HepG2 (cell line): Measurements from ENCODE around the gene B4GALT3. TPM values are rescaled to one million over a fixed set of nuclear protein-coding genes. Genes with fewer than 3 reads are reported as not detected.

Source experiments
- CBFB ChIP-seq: sonication (generic); formaldehyde crosslinking; IDR thresholded peaks from 2 replicates; pipeline ENCODE4 v1.4.0; 2020; ENCODE audit warnings: missing genetic modification reagents
- HOXA9 ChIP-seq: sonication (generic); formaldehyde crosslinking; IDR thresholded peaks from 2 replicates; pipeline ENCODE4 v1.8.1; 2022; ENCODE audit warnings: missing genetic modification reagents, mild to moderate bottlenecking, moderate library complexity, borderline replicate concordance
- IRX3 ChIP-seq: sonication (generic); formaldehyde crosslinking; IDR thresholded peaks from 2 replicates; pipeline ENCODE4 v1.8.1; 2023; ENCODE audit warnings: mild to moderate bottlenecking, low read depth, missing genetic modification reagents, borderline replicate concordance
- JDP2 ChIP-seq: sonication (generic); formaldehyde crosslinking; IDR thresholded peaks from 2 replicates; pipeline ENCODE4 v1.8.1; 2022; ENCODE audit warnings: missing genetic modification reagents, borderline replicate concordance
- MEIS1 ChIP-seq: sonication (generic); formaldehyde crosslinking; IDR thresholded peaks from 2 replicates; pipeline ENCODE4 v1.9.0; 2021; ENCODE audit warnings: mild to moderate bottlenecking, missing genetic modification reagents, moderate library complexity, borderline replicate concordance
- MIXL1 ChIP-seq: IDR thresholded peaks from 2 replicates; pipeline ENCODE4 v1.6.1; 2016
- NAIF1 ChIP-seq: sonication (generic); formaldehyde crosslinking; IDR thresholded peaks from 2 replicates; pipeline ENCODE4 v1.5.0; 2020; ENCODE audit warnings: mild to moderate bottlenecking, missing genetic modification reagents, borderline replicate concordance
- NFIC ChIP-seq: IDR thresholded peaks from 2 replicates; pipeline ENCODE4 v1.6.1; 2012; ENCODE audit warnings: mild to moderate bottlenecking, low read length, inconsistent platforms
- NR2C2 ChIP-seq: sonication (generic); formaldehyde crosslinking; IDR thresholded peaks from 2 replicates; pipeline ENCODE4 v1.4.0; 2020; ENCODE audit warnings: missing genetic modification reagents, mild to moderate bottlenecking, moderate library complexity, borderline replicate concordance
- NR2F1 ChIP-seq, 2 experiments: fragments of 450-650 bp in 1 of 2; formaldehyde crosslinking in 1 of 2; IDR thresholded peaks; 2 replicates each; pipeline versions ENCODE4 v1.5.0 to v1.6.1; 2016 to 2020; ENCODE audit warnings: mild to moderate bottlenecking in 1 of 2, missing compliant biosample characterization in 1 of 2, missing genetic modification reagents in 1 of 2, moderate library complexity in 1 of 2
- PITX1 ChIP-seq: sonication (generic); formaldehyde crosslinking; IDR thresholded peaks from 2 replicates; pipeline ENCODE4 v1.5.1; 2020; ENCODE audit warnings: mild to moderate bottlenecking, missing genetic modification reagents
- POLR2AphosphoS5 ChIP-seq: IDR thresholded peaks from 2 replicates; pipeline ENCODE4 v1.6.1; 2012; ENCODE audit warnings: low read depth, low read length
- RBM22 ChIP-seq: fragments of 200-400 bp; formaldehyde crosslinking; optimal IDR thresholded peaks from 2 replicates; pipeline ENCODE3; 2017; ENCODE audit warnings: mild to moderate bottlenecking, low read length, moderate library complexity
- RNF2 ChIP-seq: fragments of 450-650 bp; conservative IDR thresholded peaks from 2 replicates; pipeline ENCODE4 v1.6.1; 2016; ENCODE audit warnings: low read depth
- SIX1 ChIP-seq: sonication (generic); formaldehyde crosslinking; IDR thresholded peaks from 2 replicates; pipeline ENCODE4 v1.4.0; 2020; ENCODE audit warnings: missing genetic modification reagents, borderline replicate concordance
- SMAD3 ChIP-seq: sonication (generic); formaldehyde crosslinking; IDR thresholded peaks from 2 replicates; pipeline ENCODE4 v1.4.0; 2020; ENCODE audit warnings: missing genetic modification reagents
- SP5 ChIP-seq: IDR thresholded peaks from 2 replicates; pipeline ENCODE4 v1.6.1; 2016; ENCODE audit warnings: low read depth, borderline replicate concordance
- TMF1 ChIP-seq: sonication (generic); formaldehyde crosslinking; IDR thresholded peaks from 2 replicates; pipeline ENCODE4 v1.8.1; 2022; ENCODE audit warnings: low read depth, missing genetic modification reagents
- XRCC5 ChIP-seq: fragments of 200-400 bp; formaldehyde crosslinking; optimal IDR thresholded peaks from 2 replicates; pipeline ENCODE3; 2017; ENCODE audit warnings: mild to moderate bottlenecking, low read length
- YY1 ChIP-seq: IDR thresholded peaks from 2 replicates; pipeline ENCODE4 v1.6.1; 2011; ENCODE audit warnings: low read length, low read depth, moderate library complexity, mild to moderate bottlenecking; ENCODE audit not compliant: insufficient read depth, insufficient replicate concordance
- ZNF10 ChIP-seq: sonication (generic); formaldehyde crosslinking; IDR thresholded peaks from 2 replicates; pipeline ENCODE4 v1.4.0; 2020; ENCODE audit warnings: mild to moderate bottlenecking, low read depth, missing genetic modification reagents, borderline replicate concordance
- ZNF329 ChIP-seq: sonication (generic); formaldehyde crosslinking; IDR thresholded peaks from 2 replicates; pipeline ENCODE4 v1.9.0; 2021; ENCODE audit warnings: low read depth, mild to moderate bottlenecking, missing genetic modification reagents
- ZNF468 ChIP-seq: sonication (generic); formaldehyde crosslinking; IDR thresholded peaks from 2 replicates; pipeline ENCODE4 v1.8.0; 2022; ENCODE audit warnings: mild to moderate bottlenecking, moderate library complexity, missing genetic modification reagents
- ZNF513 ChIP-seq: sonication (generic); formaldehyde crosslinking; conservative IDR thresholded peaks from 2 replicates; pipeline ENCODE4 v1.5.0; 2020; ENCODE audit warnings: missing genetic modification reagents
- polyA plus RNA-seq, 8 experiments: library from polyadenylated mRNA; depleted of rRNA in 3 of 8; stranded (reverse) in 7 of 8; unstranded in 1 of 8; fragments of >200 nt; fragmentation: Illumina TruSeq in 4 of 8; extraction: Trizol in 4 of 8; gene quantifications; 2 replicates each; pipeline versions ENCODE4 v1.2.1 to v1.2.3, GENCODE V29; 2011 to 2016; ENCODE audit warnings: low read depth in 4 of 8, missing spikeins in 1 of 8, mixed read lengths in 1 of 8; ENCODE audit not compliant: insufficient read depth in 1 of 8
- total RNA-seq, 5 experiments: library from RNA; depleted of rRNA; stranded (reverse); fragments of >200 nt; fragmentation: Illumina TruSeq; extraction: Trizol; gene quantifications; 2 replicates each; pipeline ENCODE4 v1.2.3, GENCODE V29; 2016; ENCODE audit warnings: low read depth in 1 of 5
- TF ChIP-seq, protein P1 (sequence below): sonication (generic); formaldehyde crosslinking; conservative IDR thresholded peaks from 2 replicates; pipeline ENCODE4 v1.8.0; 2022; ENCODE audit warnings: low read depth, missing genetic modification reagents

Gene B4GALT3
- total and polyA plus RNA-seq, 2 of the 13 experiments (the other 11 are each of a cell fraction or from before 2014, with no cell fraction given), result 35.6 to 40.4 TPM

DNA sequence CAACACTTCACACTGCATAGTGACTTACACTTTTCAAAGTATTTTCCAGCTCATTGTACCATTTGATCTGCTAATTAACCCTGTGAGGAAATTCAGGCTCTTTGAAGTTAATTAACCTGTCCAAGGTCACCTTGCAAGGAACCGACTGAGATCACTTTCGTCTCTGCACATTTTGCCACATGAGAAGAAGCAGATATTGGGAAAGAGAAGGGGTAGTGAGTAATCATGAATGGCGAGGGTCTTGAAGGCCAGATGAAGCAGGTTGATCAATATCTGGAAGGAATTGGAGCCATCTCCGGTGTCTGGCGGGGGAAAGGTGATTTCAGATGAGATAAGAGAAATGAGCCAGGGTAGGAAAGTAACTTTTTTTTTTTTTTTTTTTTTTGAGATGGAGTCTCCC is 42.7 kb upstream of the B4GALT3 start (continued):
- TF ChIP-seq SMAD3, result no peak
- peak; percentile 81 for TF ChIP-seq MIXL1 (CRISPR knock-in tag)
- TF ChIP-seq ZNF10 (CRISPR knock-in tag), result no peak
- TF ChIP-seq PITX1 (CRISPR knock-in tag), result 0 out of 2 replicates have a peak, but pooled peaks have one; percentile 9
- peak; percentile 25 for TF ChIP-seq YY1
- 0 out of 2 replicates have a peak, but pooled peaks have one; percentile 16 for TF ChIP-seq NAIF1 (CRISPR knock-in tag)
- TF ChIP-seq CBFB, result no peak
- peak; percentile 71 for TF ChIP-seq POLR2AphosphoS5
- TF ChIP-seq XRCC5, result no peak
- TF ChIP-seq JDP2 (CRISPR knock-in tag), result no peak
- TF ChIP-seq MEIS1 (CRISPR knock-in tag), result no peak
- no peak for TF ChIP-seq SP5 (CRISPR knock-in tag)
- TF ChIP-seq NR2F1 (CRISPR knock-in tag; IDR thresholded peaks at IDR 0.05), result no peak
- no peak for TF ChIP-seq NFIC
- TF ChIP-seq, protein P1, sequence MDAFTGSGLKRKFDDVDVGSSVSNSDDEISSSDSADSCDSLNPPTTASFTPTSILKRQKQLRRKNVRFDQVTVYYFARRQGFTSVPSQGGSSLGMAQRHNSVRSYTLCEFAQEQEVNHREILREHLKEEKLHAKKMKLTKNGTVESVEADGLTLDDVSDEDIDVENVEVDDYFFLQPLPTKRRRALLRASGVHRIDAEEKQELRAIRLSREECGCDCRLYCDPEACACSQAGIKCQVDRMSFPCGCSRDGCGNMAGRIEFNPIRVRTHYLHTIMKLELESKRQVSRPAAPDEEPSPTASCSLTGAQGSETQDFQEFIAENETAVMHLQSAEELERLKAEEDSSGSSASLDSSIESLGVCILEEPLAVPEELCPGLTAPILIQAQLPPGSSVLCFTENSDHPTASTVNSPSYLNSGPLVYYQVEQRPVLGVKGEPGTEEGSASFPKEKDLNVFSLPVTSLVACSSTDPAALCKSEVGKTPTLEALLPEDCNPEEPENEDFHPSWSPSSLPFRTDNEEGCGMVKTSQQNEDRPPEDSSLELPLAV (CRISPR knock-in tag), result no peak
- TF ChIP-seq ZNF513 (CRISPR knock-in tag), result no peak
- TF ChIP-seq TMF1 (CRISPR knock-in tag), result no peak
- TF ChIP-seq IRX3 (CRISPR knock-in tag), result 0 out of 2 replicates have a peak, but pooled peaks have one; percentile 2
- no peak for TF ChIP-seq NR2C2
- TF ChIP-seq HOXA9, result no peak
- TF ChIP-seq ZNF468, result no peak
- TF ChIP-seq SIX1 (CRISPR knock-in tag), result no peak
- no peak for TF ChIP-seq RNF2
- no peak for TF ChIP-seq ZNF329
- peak; percentile 90 for TF ChIP-seq RBM22
